Measurements from ENCODE around the gene DTNA.

DTNA gene

DNA sequence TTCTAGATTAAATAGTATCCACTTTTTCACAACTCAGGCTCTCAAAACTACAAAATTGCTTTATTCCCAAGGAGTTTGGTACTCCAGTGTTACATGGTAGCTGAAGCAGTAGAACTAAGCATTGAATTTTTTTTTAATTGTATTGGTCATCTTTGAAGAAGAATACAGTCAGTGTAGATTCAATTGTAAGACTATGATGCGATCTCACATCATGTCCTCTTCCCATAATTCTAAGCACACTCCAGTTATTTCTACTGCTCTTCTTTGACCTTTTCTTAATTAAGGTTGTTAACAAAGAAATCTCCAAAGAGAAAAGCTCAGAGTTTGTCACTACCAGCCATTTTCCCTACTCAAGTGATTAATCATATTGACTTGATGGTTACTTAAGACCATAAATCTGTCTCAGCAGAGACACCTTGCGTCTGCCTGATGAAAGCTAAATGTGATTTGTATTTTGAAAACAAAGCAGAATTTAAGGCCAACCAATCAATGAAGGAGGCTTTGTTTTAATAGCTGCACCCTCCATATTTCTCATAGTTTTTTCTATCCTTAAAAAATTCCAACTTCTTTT lies 130.2 kb downstream of the DTNA start:
- H3K27ac ChIP-seq, result no peak overlapping the region
- no peaks in the 10 kb centered on the region for H3K27me3 ChIP-seq (replicated peaks)
- H3K36me3 ChIP-seq (replicated peaks), result no peaks in the 10 kb centered on the region
- H3K4me3 ChIP-seq (ENCODE audit: low read depth, low read length), result no peak overlapping the region
- DNase-seq, result no peak
- TF ChIP-seq CTCF (IDR thresholded peaks at IDR 0.05; ENCODE audit: low read depth, low read length, missing control alignments), result no peak
- in situ Hi-C loops (cut with HindIII; ENCODE audit: low pct_ligation_motif_present, low sequenced_read_pairs), result no loop called here

GRCh38 chr18:34841891-34842290 lies 131.8 kb downstream of the DTNA start:
- no peak for DNase-seq
- no peaks in the 10 kb centered on the region for H3K27me3 ChIP-seq (replicated peaks)
- no peak for TF ChIP-seq CTCF (IDR thresholded peaks at IDR 0.05; ENCODE audit: low read depth, low read length, missing control alignments)
- no peaks in the 10 kb centered on the region for H3K36me3 ChIP-seq (replicated peaks)
- in situ Hi-C loops (cut with HindIII; ENCODE audit: low pct_ligation_motif_present, low sequenced_read_pairs), result no loop called here
- H3K4me3 ChIP-seq (ENCODE audit: low read depth, low read length), result no peak overlapping the region
- no peak overlapping the region for H3K27ac ChIP-seq

GRCh38 chr18:34844072-34844471 lies 134.0 kb downstream of the DTNA start:
- no peak for TF ChIP-seq CTCF (IDR thresholded peaks at IDR 0.05; ENCODE audit: low read depth, low read length, missing control alignments)
- H3K27ac ChIP-seq, result no peak overlapping the region
- no peaks in the 10 kb centered on the region for H3K27me3 ChIP-seq (replicated peaks)
- no peak for DNase-seq
- in situ Hi-C loops (cut with HindIII; ENCODE audit: low pct_ligation_motif_present, low sequenced_read_pairs), result no loop called here
- no peaks in the 10 kb centered on the region for H3K36me3 ChIP-seq (replicated peaks)
- no peak overlapping the region for H3K4me3 ChIP-seq (ENCODE audit: low read depth, low read length)

DNA sequence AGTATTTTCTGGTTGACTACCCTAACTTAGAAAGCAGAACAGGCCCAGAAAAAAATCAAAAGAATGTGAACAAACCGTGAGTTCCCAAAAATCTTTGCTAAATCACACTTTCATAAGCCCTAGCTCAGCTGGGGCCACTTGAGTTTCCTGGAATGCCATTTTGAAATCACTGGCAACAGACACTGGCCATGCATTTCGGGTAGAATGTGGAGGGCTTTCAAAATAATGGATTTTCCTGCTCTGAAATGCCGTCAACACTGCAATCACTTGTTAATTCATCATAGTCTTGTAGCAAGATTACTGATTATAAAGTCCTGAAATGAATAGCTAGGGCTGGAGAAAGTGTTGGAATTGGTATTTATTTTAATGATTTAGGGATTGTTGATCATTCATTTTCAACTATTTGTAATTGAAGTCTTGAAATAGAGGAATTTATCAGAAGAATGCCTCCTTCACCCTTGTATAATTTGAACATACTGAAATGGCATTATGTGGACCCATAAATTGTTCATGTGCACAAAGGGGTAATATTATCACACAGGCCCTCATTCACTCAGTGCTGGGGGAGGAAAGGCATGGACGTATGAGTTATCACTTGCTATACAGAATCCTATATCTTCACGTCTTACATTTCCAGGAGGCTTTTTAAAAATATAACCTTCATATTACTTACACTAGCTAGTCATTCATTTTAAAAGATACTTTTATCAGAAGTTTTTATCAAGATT lies 134.8 kb downstream of the DTNA start:
- no peak overlapping the region for H3K27ac ChIP-seq
- no peak for DNase-seq
- H3K27me3 ChIP-seq (replicated peaks), result no peaks in the 10 kb centered on the region
- in situ Hi-C loops (cut with HindIII; ENCODE audit: low pct_ligation_motif_present, low sequenced_read_pairs), result no loop called here
- no peak overlapping the region for H3K4me3 ChIP-seq (ENCODE audit: low read depth, low read length)
- no peak for TF ChIP-seq CTCF (IDR thresholded peaks at IDR 0.05; ENCODE audit: low read depth, low read length, missing control alignments)
- H3K36me3 ChIP-seq (replicated peaks), result no peaks in the 10 kb centered on the region

DNA sequence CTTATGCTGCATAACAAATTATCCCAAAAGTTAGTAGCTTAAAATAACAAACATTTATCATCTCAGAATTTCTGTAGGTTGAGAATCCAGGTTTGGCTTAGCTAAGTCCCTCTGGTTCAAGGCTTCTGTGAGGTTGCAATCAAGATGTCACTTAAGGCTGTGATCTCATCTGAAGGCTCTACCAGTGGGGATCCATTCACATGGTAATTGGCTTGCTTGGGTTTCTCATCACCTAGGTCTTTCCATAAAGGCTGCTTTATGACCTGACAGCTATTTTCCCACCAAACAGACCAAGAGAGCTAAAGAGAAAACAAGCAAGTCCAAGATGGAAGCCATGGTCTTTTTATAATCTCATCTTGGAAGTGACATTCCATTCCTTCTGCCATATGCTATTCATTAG lies 137.3 kb downstream of the DTNA start:
- no peak for TF ChIP-seq CTCF (IDR thresholded peaks at IDR 0.05; ENCODE audit: low read depth, low read length, missing control alignments)
- Histone ChIP-seq H3K27ac (no peak overlapping the region), H3K4me3 (ENCODE audit: low read depth, low read length) (no peak overlapping the region), H3K27me3 (replicated peaks) (no peaks in the 10 kb centered on the region), H3K36me3 (replicated peaks) (no peaks in the 10 kb centered on the region)
- DNase-seq, result no peak
- in situ Hi-C loops (cut with HindIII; ENCODE audit: low pct_ligation_motif_present, low sequenced_read_pairs), result no loop called here

GRCh38 chr18:34848156-34848555 lies 138.1 kb downstream of the DTNA start:
- H3K27ac ChIP-seq, result no peak overlapping the region

More at GRCh38 chr18:34848156-34848555, 138.1 kb downstream of the DTNA start:
- TF ChIP-seq CTCF (IDR thresholded peaks at IDR 0.05; ENCODE audit: low read depth, low read length, missing control alignments), result no peak
- Histone ChIP-seq H3K27me3 (replicated peaks) (no peaks in the 10 kb centered on the region), H3K4me3 (ENCODE audit: low read depth, low read length) (no peak overlapping the region), H3K36me3 (replicated peaks) (no peaks in the 10 kb centered on the region)
- DNase-seq, result no peak
- in situ Hi-C loops (cut with HindIII; ENCODE audit: low pct_ligation_motif_present, low sequenced_read_pairs), result no loop called here
